Posterior vena cava (tissue), 2 donors: ENCODE data around the gene TSC22D3. TPM values are rescaled to one million over a fixed set of nuclear protein-coding genes. Genes with fewer than 3 reads are reported as not detected.
"Not testable (repeated sequence)": the region's sequence is repeated elsewhere in the genome, so short reads cannot be mapped to it uniquely, and the experiment has no call there.

ENCODE experiments used
- DNase-seq: peaks from one replicate; pipeline ENCODE4 v3.0.0-alpha.2; 2020; ENCODE audit warnings: low spot score
- intact Hi-C, 2 donors: fragments of 100-400 bp; cut with DNase I; formaldehyde crosslinking; loops; one replicate each; pipeline versions ENCODE4 v1.14.1 to v1.14.2; 2022 to 2023
- total RNA-seq, 2 donors: library from RNA; stranded (reverse); fragmentation: NEBNext Ultra II Directional; extraction: Animal tissue kit (Norgen Biotek cat#: 25700); gene quantifications; one replicate each; pipeline ENCODE4 v1.2.1, GENCODE V29; 2021
- donor health status: DM: yes; HTN: yes; CAD: no.
- donor health status: DM: yes; HTN: yes; CAD: no.

TSC22D3 gene
- total RNA-seq, 2 donors from 2014 or later: 187 to 309 TPM

- DNase-seq: no peak
- intact Hi-C loops: no loop called here
These were observed 74.0 kb downstream of the TSC22D3 start for GRCh38 chrX:107701493-107702121.

GRCh38 chrX:107700790-107701189 is 74.8 kb downstream of the TSC22D3 start:
- DNase-seq: no peak
- intact Hi-C loops: no loop called here

DNA sequence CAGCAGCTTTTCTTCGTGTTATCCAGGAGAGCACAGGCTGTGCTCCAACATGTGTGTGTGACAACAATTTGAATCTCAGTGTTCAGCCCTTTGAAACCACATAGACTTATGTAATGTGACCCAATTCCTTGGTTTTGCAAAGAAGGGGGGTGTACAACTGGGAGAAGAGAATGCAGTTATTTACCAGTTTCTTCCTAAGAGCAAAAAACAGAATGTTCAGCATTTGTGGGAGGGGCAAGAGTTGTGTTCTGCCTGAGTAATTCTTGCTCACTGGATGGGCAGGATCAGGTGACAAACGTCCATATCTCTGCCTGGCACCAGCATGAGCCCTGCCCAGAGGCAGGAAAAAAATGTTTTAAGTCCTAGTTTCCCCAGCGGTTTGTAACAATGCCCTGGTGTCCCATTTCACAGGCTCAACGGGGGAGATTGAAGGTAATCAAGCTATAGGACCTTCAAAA is 75.2 kb downstream of the TSC22D3 start:
- no peak for DNase-seq
- intact Hi-C loops: no loop called here

- intact Hi-C loops: no loop called here
- no peak for DNase-seq
These were observed 76.0 kb downstream of the TSC22D3 start for GRCh38 chrX:107699616-107700015.

GRCh38 chrX:107691024-107691448 is 84.6 kb downstream of the TSC22D3 start:
- intact Hi-C loops: no loop called here
- DNase-seq: no peak

DNA sequence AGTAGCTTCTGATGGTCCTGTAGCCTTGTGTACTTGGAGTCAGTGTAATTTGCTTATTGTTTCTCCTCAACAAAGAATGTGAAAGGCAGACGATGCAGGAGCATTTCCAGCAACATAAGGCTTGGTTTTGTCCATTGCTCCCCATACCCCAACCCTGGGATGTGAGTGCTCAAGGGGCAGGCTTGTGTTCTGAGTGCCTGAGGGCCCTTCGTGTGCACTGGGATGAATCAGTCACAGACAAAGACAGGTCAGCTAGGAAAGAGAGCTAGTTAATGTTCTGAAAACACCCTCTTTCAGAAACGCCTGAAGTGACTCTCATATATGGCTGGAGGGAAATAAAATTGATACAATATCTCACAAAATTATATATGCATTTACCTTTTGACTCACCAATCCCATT is 88.1 kb downstream of the TSC22D3 start:
- intact Hi-C loops: no loop called here
- no peak for DNase-seq

- intact Hi-C loops: no loop called here
- no peak for DNase-seq
These were observed 88.8 kb downstream of the TSC22D3 start for GRCh38 chrX:107686792-107687191.

DNA sequence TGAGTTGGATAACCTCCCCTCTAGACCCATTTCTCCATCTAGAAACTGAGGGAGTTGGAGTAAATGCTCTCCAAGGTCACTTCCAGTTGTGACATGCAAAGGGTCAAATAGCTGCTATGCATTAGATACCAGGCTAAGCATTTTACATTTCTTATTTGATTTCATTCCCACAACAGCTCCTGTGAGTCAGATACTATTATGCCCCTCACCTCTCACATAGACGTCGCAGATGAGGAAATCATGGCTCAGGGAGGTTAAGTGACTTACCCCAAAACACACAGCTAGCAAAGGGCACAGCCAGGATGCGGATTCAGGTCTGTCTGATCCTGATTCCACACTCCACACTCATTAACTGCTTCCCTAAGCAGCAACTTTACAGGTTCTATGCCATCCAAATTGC is 89.6 kb downstream of the TSC22D3 start:
- DNase-seq: no peak
- intact Hi-C loops: no loop called here

GRCh38 chrX:107685586-107685985 is 90.0 kb downstream of the TSC22D3 start:
- intact Hi-C loops: not testable (repeated sequence)

DNA sequence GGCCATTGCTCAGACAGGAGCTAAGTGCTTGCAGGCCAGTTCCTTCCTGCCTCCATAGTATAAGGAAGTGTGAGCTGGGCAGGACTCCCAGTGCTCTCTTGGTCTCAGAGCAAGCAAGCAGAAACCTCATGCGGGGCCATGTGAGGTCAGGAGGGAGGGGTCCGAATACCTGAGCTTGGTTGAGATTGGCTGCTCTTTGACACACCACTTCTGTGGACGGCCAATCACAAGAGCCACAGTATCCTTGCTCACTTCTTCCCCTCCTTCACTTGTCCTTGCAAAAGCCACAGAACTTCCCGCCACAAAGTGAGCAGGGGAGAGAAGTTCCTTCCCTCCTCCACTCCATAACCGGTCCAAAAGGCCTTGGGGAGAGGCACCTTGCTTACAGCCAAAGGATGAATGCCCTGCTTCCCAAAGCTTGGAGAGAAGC is 90.6 kb downstream of the TSC22D3 start:
- intact Hi-C loops: no loop called here

More at GRCh38 chrX:107685586-107685985, 90.0 kb downstream of the TSC22D3 start:
- not testable (repeated sequence) for DNase-seq

DNA sequence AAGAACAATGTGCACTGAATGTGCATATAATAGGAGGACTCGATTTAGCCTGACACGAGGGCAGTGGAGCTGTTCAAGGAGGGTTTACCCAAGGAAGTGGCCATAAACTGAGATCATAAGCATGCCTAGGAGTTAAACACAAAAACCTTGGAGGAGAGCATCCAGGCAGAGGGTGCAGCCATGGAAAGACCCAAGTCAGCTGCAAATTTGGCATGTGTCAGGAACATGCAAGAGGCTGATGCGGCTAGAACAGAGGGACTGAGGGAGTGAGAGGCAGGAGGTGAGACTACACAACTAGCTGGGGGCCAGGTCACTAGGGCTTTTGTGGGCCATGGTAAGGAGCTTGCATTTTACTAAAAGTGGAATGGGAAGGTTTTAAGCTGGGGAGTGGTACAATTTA is 91.7 kb downstream of the TSC22D3 start:
- DNase-seq: no peak
- intact Hi-C loops: no loop called here

More for the DNA sequence above, 90.6 kb downstream of the TSC22D3 start:
- DNase-seq: peak; percentile 90

DNA sequence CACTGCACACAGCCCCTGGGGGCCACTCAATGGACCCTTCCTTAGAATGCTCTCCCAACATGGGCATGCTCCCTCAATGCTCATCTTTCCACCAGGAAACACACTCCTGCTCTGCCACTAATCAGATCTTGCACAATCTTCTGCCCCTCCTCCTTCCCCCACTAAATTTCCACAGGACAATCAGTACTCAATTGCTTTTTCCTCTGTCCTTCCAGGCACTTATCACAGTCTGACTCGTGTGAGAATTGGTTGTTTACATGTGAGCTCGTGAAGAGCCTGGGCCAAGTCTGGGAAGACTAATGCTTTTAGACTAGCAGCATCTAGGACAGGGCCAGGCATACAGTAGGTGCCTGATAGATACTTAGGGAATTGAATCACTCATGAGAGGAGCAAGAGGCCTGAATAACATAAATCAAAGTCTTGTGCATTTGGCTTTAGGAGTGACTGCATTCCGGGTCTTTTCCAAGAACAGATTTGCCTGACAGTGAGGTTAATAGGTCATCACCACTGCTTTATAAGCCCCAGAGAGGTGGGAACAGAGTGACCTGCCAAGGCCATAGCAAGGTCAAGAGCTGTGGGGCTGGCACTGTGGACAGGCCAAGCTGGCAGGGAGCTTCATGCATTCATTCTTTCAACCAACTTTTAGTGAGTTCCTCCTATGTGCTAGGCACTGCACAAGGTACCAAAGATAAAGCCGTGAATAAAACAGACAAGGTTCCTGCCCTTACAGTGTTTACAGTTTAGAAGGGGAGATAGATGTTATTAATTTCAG is 92.3 kb downstream of the TSC22D3 start:
- DNase-seq: no peak
- intact Hi-C loops: no loop called here

GRCh38 chrX:107682256-107682655 is 93.3 kb downstream of the TSC22D3 start:
- intact Hi-C loops: no loop called here
- DNase-seq: no peak

GRCh38 chrX:107678957-107679740 is 96.4 kb downstream of the TSC22D3 start:
- intact Hi-C loops: loop anchor here in 1 of 2 donors (5.0 kb wide), 1 partner anchor 33 kb away; no protein-coding TSS in a partner anchor
- peak; percentile 94 for DNase-seq

- intact Hi-C loops: loop anchor here in 1 of 2 donors (5.0 kb wide), 1 partner anchor 34 kb away; no protein-coding TSS in a partner anchor
These were observed 97.7 kb downstream of the TSC22D3 start for GRCh38 chrX:107677909-107678308.

DNA sequence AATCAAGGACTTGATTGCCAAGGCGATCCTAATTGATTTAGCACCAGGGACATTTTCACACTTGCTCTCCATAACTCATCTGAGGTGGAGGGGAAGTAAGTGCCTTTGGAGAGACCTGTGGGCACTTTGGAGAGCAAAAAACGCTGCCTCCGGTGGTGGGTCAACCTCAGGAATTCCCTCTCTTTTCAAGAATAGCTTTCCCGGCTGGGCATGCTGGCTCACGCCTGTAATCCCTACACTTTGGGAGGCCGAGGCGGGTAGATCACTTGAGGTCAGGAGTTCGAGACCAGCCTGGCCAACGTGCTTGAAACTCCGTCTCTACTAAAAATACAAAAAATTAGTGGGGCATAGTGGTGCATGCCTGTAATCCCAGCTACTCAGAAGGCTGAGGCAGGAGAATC is 98.1 kb downstream of the TSC22D3 start:
- intact Hi-C loops: loop anchor here in 1 of 2 donors (5.0 kb wide), 1 partner anchor 35 kb away; no protein-coding TSS in a partner anchor
- DNase-seq: no peak

More at GRCh38 chrX:107677909-107678308, 97.7 kb downstream of the TSC22D3 start:
- DNase-seq: no peak

GRCh38 chrX:107676559-107677378 is 98.8 kb downstream of the TSC22D3 start:
- peak; percentile 97 for DNase-seq
- intact Hi-C loops: loop anchor here in 1 of 2 donors (5.0 kb wide), 1 partner anchor 36 kb away; no protein-coding TSS in a partner anchor

GRCh38 chrX:107675823-107676555 is 99.6 kb downstream of the TSC22D3 start:
- intact Hi-C loops: loop anchor here in 1 of 2 donors (5.0 kb wide), 1 partner anchor 36 kb away; no protein-coding TSS in a partner anchor
- peak; percentile 58 for DNase-seq
